Measurements from ENCODE around the gene MTFR2. TPM values are rescaled to one million over a fixed set of nuclear protein-coding genes. Genes with fewer than 3 reads are reported as not detected.

The MTFR2 gene
- polyA plus RNA-seq, 3 donors = 0.41 to 0.79 (median 0.60) TPM

DNA sequence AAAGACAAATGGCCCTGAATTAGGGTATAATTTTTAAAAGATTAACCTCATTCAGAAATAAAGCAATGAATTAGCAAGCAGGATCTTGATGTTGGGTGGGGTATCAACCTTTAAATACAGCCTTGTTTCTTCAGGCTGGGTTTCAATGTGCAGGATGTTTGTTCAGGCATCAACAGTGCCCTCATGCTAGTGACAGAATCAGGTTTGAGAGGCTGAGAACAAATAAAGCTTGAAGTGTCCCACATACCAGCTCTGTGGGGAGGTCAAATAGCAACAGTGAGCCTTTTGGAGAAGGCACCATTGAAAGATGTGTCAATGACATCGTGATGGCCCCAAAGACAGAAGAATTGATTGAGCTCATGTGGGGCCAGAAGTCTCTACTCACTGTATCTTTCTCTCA lies 68.2 kb downstream of the MTFR2 start:
- Histone ChIP-seq H2AFZ (ENCODE audit: insufficient read depth, low read depth, low read length, poor library complexity, severe bottlenecking) (no peak overlapping the region), H3K9me3 (replicated peaks in 1 of 2; ENCODE audit: control insufficient read depth in 1 of 2, insufficient read depth in 1 of 2, low read length in 2 of 2) (no peaks in the 10 kb centered on the region), H3K4me1 (ENCODE audit: control insufficient read depth in 1 of 2, insufficient read depth in 2 of 2, low read length in 2 of 2) (no peaks in the 10 kb centered on the region), H3K27me3 (ENCODE audit: control insufficient read depth in 2 of 2, insufficient read depth in 2 of 2, low read length in 2 of 2) (no peaks in the 10 kb centered on the region), H3K4me3 (replicated peaks in 1 of 3; ENCODE audit: low read depth in 2 of 3, low read length in 3 of 3) (no peak overlapping the region), H3K27ac (ENCODE audit: low read depth in 1 of 2, low read length in 2 of 2) (no peak overlapping the region), H3K79me2 (ENCODE audit: insufficient read depth, low read length) (no peaks in the 10 kb centered on the region), H3K36me3 (replicated peaks in 1 of 2; ENCODE audit: control insufficient read depth in 1 of 2, insufficient read depth in 2 of 2, low read length in 2 of 2) (no peaks in the 10 kb centered on the region), H3K4me2 (replicated peaks; ENCODE audit: extremely low read depth, low read length, poor library complexity, severe bottlenecking) (no peak overlapping the region), H4K20me1 (ENCODE audit: insufficient read depth, low read length) (no peaks in the 10 kb centered on the region), H3K9ac (ENCODE audit: insufficient read depth, low read length, poor library complexity, severe bottlenecking) (no peak overlapping the region)
- intact Hi-C loops (cut with micrococcal nuclease) = no loop called here
- TF ChIP-seq, protein P1, sequence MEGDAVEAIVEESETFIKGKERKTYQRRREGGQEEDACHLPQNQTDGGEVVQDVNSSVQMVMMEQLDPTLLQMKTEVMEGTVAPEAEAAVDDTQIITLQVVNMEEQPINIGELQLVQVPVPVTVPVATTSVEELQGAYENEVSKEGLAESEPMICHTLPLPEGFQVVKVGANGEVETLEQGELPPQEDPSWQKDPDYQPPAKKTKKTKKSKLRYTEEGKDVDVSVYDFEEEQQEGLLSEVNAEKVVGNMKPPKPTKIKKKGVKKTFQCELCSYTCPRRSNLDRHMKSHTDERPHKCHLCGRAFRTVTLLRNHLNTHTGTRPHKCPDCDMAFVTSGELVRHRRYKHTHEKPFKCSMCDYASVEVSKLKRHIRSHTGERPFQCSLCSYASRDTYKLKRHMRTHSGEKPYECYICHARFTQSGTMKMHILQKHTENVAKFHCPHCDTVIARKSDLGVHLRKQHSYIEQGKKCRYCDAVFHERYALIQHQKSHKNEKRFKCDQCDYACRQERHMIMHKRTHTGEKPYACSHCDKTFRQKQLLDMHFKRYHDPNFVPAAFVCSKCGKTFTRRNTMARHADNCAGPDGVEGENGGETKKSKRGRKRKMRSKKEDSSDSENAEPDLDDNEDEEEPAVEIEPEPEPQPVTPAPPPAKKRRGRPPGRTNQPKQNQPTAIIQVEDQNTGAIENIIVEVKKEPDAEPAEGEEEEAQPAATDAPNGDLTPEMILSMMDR (IDR thresholded peaks at IDR 0.05) = no peak
- Mint-ChIP-seq H3K4me3 (no peak overlapping the region), H3K27me3 (ENCODE audit: low read depth in 3 of 3) (peaks cover 0 to 3% (median 1%) of the 10 kb centered on the region in 3 donors), H3K9me3 (no peaks in the 10 kb centered on the region), H3K4me1 (peaks cover 7% of the 10 kb centered on the region), H3K36me3 (no peaks in the 10 kb centered on the region), H3K27ac (no peak overlapping the region)
- no CpG with 5 or more reads among the region's 1 CpG for WGBS (ENCODE audit: insufficient coverage)
- no peak for DNase-seq

DNA sequence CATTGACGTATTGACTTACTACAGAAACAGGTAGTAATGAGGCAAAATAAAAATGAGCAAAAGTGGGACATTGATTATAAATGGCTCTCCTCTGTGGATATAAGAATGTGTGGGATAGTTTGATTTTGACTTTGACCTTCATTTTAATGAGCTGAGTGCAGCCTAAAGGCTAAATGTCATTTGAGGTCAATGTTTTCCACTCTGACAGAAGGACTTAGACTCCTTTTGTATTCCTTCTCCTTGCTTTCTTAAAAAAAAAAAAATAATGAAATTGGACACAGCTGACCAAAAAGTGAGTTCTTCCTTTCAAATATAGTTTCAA lies 68.6 kb downstream of the MTFR2 start:
- Mint-ChIP-seq H3K27me3 (ENCODE audit: low read depth in 3 of 3) (peaks cover 0 to 3% (median 1%) of the 10 kb centered on the region in 3 donors), H3K4me3 (no peak overlapping the region), H3K36me3 (no peaks in the 10 kb centered on the region), H3K27ac (no peak overlapping the region), H3K9me3 (no peaks in the 10 kb centered on the region), H3K4me1 (peaks cover 7% of the 10 kb centered on the region)
- DNase-seq = no peak
- H3K9ac ChIP-seq (ENCODE audit: insufficient read depth, low read length, poor library complexity, severe bottlenecking) = no peak overlapping the region
- intact Hi-C loops (cut with micrococcal nuclease) = no loop called here
- no peak overlapping the region for H3K27ac ChIP-seq (ENCODE audit: low read depth in 1 of 2, low read length in 2 of 2)
- WGBS (ENCODE audit: insufficient coverage) = no CpG with 5 or more reads among the region's 1 CpG
- H3K4me2 ChIP-seq (replicated peaks; ENCODE audit: extremely low read depth, low read length, poor library complexity, severe bottlenecking) = no peak overlapping the region
- H3K79me2 ChIP-seq (ENCODE audit: insufficient read depth, low read length) = no peaks in the 10 kb centered on the region
- H2AFZ ChIP-seq (ENCODE audit: insufficient read depth, low read depth, low read length, poor library complexity, severe bottlenecking) = no peak overlapping the region
- H3K4me3 ChIP-seq (replicated peaks in 1 of 3; ENCODE audit: low read depth in 2 of 3, low read length in 3 of 3) = no peak overlapping the region
- TF ChIP-seq, protein P1 (IDR thresholded peaks at IDR 0.05) = no peak
- H4K20me1 ChIP-seq (ENCODE audit: insufficient read depth, low read length) = no peaks in the 10 kb centered on the region
- H3K36me3 ChIP-seq (replicated peaks in 1 of 2; ENCODE audit: control insufficient read depth in 1 of 2, insufficient read depth in 2 of 2, low read length in 2 of 2) = no peaks in the 10 kb centered on the region
- no peaks in the 10 kb centered on the region for H3K27me3 ChIP-seq (ENCODE audit: control insufficient read depth in 2 of 2, insufficient read depth in 2 of 2, low read length in 2 of 2)
- no peaks in the 10 kb centered on the region for H3K9me3 ChIP-seq (replicated peaks in 1 of 2; ENCODE audit: control insufficient read depth in 1 of 2, insufficient read depth in 1 of 2, low read length in 2 of 2)
- no peaks in the 10 kb centered on the region for H3K4me1 ChIP-seq (ENCODE audit: control insufficient read depth in 1 of 2, insufficient read depth in 2 of 2, low read length in 2 of 2)

Other genes starting within 250 kb of the MTFR2 start
- 10 to 100 TPM; 32.5 to 75.8 (median 47.0) TPM for gene BCLAF1, start 39.5 kb upstream of the MTFR2 start, polyA plus RNA-seq